T-helper 22 cell (primary cell): ENCODE data around the gene ATXN3L.
"Not testable (repeated sequence)": the region's sequence is repeated elsewhere in the genome, so short reads cannot be mapped to it uniquely, and the experiment has no call there.

ENCODE experiments used
- DNase-seq: peaks from one replicate; pipeline ENCODE4 v3.0.0-alpha.2; 2020; ENCODE audit warnings: low read depth

Gene ATXN3L

DNA sequence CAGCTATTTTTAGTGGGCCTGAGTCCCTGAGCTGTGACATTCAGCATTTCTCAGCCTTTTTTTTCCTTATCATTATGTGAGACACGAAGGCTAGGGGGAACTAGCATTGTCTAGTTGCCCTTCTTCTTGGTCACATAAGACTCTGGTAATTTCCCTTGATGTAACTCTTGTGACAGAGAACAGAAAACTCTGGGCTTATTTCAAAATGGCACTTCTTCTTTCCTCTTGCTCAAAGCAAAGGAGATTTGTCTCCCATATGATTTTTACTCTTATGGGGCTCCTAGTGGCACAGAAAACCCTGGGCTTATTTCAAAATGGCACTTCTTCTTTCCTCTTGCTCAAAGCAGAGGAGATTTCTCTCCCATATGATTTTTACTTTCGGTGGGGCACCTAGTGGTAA, 14.7 kb downstream of the ATXN3L start:
- no peak for DNase-seq

DNA sequence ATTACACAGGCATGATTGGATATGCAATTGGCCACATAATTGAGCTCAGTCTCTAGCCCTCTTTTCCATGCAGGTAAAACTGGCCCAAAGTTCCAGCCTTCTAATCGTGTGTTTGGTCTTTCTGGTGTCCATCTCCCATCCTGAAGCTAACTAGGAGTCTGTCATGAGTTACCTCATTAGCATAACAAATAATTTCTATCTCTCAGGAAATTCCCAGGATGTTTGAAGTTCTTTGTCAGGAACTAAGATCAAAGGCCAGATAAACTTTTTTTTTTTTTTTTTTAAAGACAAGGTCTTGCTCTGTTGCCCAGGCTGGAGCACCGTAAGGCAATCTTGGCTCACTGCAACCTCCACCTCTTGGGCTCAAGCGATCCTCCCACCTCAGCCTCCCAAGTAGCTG, 15.8 kb downstream of the ATXN3L start:
- DNase-seq = no peak

- DNase-seq = not testable (repeated sequence)
Observed at GRCh38 chrX:13303248-13303647, 16.6 kb downstream of the ATXN3L start.

GRCh38 chrX:13298836-13299235, 21.0 kb downstream of the ATXN3L start:
- DNase-seq = no peak

- no peak for DNase-seq
Observed at GRCh38 chrX:13295841-13296240, 24.0 kb downstream of the ATXN3L start.

GRCh38 chrX:13293700-13294099, 26.2 kb downstream of the ATXN3L start:
- DNase-seq = no peak

GRCh38 chrX:13290891-13291614, 28.8 kb downstream of the ATXN3L start:
- DNase-seq = no peak

- no peak for DNase-seq
Observed at GRCh38 chrX:13288671-13289070, 31.2 kb downstream of the ATXN3L start.

- no peak for DNase-seq
Observed at GRCh38 chrX:13287816-13288215, 32.0 kb downstream of the ATXN3L start.

DNA sequence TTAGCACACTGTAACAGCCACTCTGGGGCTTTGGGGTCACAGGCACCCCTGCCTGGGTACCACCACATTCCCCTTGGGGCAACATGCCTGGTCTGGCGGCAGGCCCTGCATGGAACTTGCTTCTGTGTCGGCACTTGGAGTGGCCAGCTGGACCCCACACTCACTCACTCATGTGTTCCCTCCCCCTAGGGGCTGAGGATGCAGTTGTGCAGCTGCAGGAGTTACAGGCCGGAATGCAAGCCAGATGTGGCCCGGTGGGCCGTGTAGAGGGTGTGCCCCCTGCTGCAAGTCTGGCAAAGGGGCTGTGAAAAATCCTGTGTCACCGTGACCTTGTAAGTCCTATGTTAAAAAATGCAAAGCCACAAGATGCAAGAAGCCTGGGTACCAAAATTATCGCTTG, 34.2 kb downstream of the ATXN3L start:
- DNase-seq = no peak

DNA sequence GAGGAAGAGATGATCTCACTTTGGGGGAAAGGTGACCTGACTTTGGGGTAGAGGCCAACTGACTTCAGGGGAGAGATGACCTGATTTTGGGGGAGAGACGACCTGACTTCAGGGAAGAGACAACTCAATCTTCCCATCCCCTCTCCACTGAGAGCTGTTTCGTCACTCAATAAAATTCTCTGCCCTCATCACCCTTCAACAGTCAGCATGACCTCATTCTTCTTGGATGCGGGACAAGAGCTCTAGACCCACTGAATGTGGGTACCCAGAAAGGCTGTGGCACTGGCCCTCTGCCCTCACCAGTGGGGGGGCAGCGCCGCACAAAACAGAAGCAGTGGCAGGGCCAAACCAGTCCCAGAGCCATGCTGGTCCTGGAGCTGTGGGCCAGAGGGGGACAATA, 34.6 kb downstream of the ATXN3L start:
- no peak for DNase-seq

DNA sequence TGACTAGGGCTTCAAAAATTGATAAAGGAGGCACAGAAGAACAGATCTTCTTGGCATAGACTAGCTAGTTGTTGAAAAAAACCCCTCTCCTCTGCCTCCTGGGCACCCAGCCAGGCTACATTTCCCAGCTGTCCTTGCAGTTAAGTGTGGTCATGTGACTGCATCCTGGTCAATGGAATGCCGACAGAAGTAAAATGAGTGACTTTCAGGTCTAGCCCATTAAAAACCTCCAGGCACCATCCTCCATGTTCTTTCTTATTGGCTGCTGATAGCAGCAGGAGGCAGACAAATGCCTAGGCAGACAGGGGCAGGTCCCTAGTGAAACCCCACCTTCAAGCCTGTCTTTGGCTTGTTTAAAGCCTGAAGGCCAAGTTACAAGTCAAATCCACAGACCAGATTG, 35.3 kb downstream of the ATXN3L start:
- DNase-seq = no peak

DNA sequence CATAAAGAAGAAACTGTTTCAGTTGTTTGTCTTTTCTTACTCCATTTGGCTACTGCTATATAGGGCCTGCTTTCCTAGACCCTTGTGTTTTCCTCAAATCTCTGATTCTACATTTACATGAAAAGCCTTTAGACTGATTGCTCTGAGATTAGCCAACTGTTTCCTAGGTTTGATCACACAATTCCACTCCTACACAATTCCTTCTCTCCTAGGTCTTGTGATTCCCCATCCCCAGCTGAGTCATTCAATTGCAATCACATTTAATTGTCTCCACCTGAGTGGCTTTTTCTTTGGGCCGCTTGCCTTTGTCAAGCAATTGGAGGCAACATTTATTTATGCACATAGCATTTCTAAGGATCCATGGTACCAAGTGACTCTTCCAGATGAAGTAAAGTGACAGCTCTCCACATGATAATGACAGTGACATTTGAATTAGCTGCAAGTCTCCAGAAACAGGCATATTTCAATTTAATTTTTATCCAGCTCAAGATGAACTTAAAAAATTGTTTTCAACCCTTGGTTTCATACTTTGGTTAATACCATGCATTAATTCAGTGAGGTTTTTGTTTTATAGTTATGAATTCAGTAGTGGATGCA, 35.8 kb downstream of the ATXN3L start:
- DNase-seq = no peak

GRCh38 chrX:13283512-13283911, 36.3 kb downstream of the ATXN3L start:
- no peak for DNase-seq

DNA sequence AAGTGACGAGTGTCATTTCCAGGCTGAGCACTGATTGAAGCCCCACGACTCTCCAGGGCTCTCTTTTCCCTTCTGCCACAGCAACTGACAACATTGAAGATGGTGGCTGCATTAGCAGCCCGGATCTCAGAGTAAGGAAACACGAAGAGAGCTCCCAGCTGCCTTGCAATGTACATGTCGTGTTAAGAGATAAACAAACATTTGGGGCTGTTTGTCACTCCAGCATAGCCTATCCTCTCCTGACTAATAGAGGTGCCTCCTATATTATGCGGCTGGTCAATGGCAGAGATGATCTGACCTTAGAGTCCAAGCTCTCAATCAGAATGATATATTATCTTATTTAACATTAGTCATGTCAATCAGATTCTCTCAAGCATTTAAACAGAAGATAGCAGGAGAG, 38.6 kb downstream of the ATXN3L start:
- DNase-seq = no peak

DNA sequence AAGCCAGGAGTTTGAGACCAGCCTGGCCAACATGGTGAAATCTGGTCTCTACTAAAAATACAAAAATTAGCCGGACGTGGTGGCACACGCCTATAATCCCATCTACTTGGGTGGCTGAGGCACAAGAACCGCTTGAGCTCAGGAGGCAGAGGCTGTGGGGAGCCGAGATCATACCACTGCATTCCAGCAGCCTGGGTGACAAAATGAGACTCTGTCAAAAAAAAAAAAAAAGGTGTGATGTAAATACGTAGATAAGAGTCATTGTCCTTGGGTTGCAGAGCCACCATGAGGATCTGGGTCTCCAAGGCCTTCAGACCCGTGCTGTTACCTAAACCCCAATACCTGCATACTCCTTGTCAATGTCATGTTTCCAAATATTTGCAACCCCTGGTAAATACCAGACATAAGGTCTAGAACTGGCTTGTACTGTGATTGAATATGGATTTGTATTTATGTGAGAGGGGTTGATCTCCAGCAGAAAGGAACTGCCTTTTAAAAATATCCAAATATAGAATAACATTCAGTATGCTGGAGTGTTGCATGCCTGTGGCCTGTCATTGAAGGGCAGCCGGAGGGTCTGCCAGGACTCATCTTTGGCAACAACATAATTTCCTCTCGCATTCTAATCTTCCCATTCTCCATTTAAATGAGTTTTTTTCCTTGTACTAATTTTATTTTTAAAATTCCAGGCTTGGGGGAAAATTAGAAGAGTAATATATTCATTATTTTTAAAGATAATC, 40.4 kb downstream of the ATXN3L start:
- no peak for DNase-seq

DNA sequence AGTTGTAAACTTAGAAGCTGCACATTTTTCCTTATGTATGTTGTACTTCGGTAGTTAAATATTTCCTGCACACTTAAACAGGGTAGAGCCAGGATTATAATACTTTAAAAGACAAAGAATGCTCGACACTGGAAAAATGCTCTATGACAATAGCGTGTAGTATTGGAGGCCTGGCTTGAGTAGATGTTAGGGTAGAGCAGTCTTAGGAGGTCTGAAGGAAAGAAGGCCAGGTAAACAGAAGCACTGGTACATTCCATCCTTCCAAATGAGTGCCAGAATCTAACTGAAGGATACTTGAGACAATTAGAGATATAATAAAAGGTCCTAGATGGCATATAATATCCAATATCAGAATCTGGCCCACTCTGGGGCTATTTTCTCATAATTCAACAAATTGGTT, 42.3 kb downstream of the ATXN3L start:
- DNase-seq = no peak

- DNase-seq = no peak
Observed at GRCh38 chrX:13276991-13277390, 42.9 kb downstream of the ATXN3L start.

GRCh38 chrX:13275031-13275430, 44.8 kb downstream of the ATXN3L start:
- DNase-seq = no peak

- no peak for DNase-seq
Observed at GRCh38 chrX:13272426-13272825, 47.4 kb downstream of the ATXN3L start.

DNA sequence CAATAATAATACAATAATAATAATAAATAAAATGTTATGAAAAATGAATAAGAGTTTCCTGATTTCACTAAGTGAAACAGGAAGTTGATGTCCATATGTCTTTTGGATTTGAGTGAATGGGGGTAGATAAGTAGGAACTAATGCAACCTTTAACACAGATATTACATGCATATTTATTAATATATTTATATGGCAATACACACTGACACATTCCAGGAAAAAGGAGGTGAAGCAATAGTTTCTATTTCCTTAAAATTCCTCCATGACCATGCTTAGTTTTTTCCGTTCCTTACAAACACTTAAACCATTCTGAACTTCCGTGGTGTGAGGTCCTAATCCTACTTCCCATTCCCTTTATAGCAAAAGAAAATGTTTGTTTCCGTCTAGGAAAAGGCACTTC, 48.3 kb downstream of the ATXN3L start:
- no peak for DNase-seq

DNA sequence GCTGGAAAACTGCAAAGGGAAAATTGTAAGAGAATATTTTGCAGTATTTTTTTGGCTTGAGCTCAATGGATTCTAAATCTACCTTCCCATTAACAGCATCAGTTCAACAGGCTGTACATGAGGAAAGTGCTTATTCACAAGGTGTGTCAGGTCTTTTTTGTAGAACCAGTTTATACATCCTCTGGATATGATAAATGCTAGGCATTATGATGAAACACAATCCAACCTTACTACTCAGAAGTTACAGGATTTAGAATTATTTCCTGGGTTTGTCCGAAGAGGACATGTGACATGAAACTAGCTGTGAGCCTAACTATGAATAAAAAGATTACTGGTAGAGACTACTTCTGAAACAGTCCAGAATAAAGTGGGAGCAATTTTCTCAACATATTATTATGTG, 49.5 kb downstream of the ATXN3L start:
- DNase-seq = no peak

DNA sequence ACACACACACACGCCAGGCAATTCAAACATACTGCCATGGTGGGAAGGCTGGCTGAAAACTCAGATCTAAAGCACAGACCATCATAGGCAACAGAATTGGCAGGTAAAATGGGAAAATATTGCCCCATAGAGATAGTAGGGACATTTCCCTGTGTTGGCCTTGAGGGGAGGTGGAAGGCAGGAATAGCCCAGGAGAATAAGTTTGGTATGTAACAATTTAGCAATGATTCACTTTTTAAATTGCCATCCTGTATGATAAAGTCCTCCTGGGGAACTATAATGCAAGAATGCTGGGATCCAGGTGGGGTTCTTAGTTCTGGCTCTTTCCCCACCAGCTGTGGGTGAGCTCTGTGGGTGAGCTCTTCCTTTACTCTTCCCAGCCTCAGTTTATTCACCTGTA, 51.0 kb downstream of the ATXN3L start:
- no peak for DNase-seq
